ENCODE measurements around the gene KRTAP1-3.
"Not testable (repeated sequence)": the region's sequence is repeated elsewhere in the genome, so short reads cannot be mapped to it uniquely, and the experiment has no call there.

The KRTAP1-3 gene

DNA sequence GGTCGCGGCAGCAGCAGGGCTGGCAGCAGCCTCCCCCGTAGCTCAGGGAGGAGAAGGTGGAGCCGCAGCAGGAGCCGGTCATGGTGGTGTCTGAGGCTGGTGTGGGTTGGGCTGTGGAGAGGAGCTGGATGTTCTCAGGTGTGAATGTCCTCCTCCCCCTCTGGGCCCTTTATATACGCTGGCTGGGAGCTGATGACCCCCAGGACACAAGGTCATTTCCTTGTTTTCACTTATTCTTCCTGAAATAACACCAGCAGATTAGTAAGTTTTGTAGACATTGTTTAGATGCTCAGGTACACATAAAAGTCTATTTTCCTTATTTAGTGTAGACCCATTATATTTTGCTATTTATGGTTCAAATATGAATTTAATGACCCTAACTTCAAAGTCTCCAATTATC is 20.5 kb upstream of the KRTAP1-3 start, which contains the start of gene KRTAP2-2:
KRTAP2-2 (minus strand) TSS at position 101 of the 400 bp plus-strand sequence; CDS start at position 82, 19 bp downstream.
- H3K27ac ChIP-seq (ENCODE audit: low read depth, low read length); H3K27me3 ChIP-seq (ENCODE audit: control insufficient read depth in 5 of 5, insufficient read depth in 4 of 5, low read length in 5 of 5); H3K36me3 ChIP-seq (ENCODE audit: control insufficient read depth in 5 of 5, insufficient read depth in 5 of 5, low read length in 5 of 5); H3K9ac ChIP-seq (ENCODE audit: low read length in 5 of 5); H3K4me1 ChIP-seq (ENCODE audit: control insufficient read depth in 5 of 5, insufficient read depth in 5 of 5, low read length in 5 of 5); H3K4me3 ChIP-seq (ENCODE audit: low read depth in 1 of 5, low read length in 5 of 5); H3K9me3 ChIP-seq (ENCODE audit: control insufficient read depth in 5 of 5, low read length in 5 of 5): not testable (repeated sequence)

DNA sequence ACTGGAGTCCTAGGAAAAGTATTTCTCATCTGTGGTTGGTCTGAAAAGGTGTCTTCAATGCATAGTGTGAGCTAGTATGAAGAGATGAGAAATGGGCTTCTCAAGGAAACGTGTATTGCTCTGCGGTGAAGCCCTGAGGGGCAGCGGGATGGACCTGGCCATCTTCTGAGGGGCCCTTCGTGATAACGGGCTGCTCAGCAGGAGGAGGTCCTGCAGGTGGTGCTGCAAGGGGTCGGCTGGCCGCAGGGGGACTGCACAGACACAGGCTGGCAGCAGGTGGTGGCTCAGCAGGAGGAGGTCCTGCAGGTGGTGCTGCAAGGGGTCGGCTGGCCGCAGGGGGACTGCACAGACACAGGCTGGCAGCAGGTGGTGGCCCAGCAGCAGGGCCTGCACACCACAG is 19.9 kb upstream of the KRTAP1-3 start:
- not testable (repeated sequence) for H3K36me3 ChIP-seq (ENCODE audit: control insufficient read depth in 5 of 5, insufficient read depth in 5 of 5, low read length in 5 of 5); H3K9me3 ChIP-seq (ENCODE audit: control insufficient read depth in 5 of 5, low read length in 5 of 5); H3K27me3 ChIP-seq (ENCODE audit: control insufficient read depth in 5 of 5, insufficient read depth in 4 of 5, low read length in 5 of 5)

DNA sequence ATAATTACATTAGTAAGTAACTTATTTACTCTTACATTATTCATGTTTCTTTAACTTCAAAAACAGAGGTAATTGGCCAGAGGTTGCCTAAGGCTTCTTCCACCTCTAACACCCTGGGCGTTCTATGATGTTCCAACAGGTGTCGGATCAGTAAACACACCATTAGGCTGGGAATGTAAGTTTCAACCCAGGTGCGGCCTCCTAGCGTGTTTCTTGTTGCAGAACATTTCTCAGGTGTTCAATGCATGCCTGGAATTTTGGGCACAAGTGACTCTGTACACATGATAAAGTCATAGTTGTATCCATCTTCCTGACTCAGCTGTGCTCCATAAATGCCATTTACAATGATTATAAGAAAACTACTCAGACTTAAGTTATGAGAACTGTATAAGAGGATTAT is 19.4 kb upstream of the KRTAP1-3 start:
- H3K9ac ChIP-seq (ENCODE audit: low read length in 5 of 5): no peak overlapping the region
- H3K36me3 ChIP-seq (ENCODE audit: control insufficient read depth in 5 of 5, insufficient read depth in 5 of 5, low read length in 5 of 5): no peaks in the 10 kb centered on the region
- no peak overlapping the region for H3K27ac ChIP-seq (ENCODE audit: low read depth, low read length)
- H3K4me1 ChIP-seq (ENCODE audit: control insufficient read depth in 5 of 5, insufficient read depth in 5 of 5, low read length in 5 of 5): no peaks in the 10 kb centered on the region
- H3K4me3 ChIP-seq (ENCODE audit: low read depth in 1 of 5, low read length in 5 of 5): no peak overlapping the region
- H3K27me3 ChIP-seq (ENCODE audit: control insufficient read depth in 5 of 5, insufficient read depth in 4 of 5, low read length in 5 of 5): peaks cover 0 to 4% (median 2%) of the 10 kb centered on the region in 5 donors
- H3K9me3 ChIP-seq (ENCODE audit: control insufficient read depth in 5 of 5, low read length in 5 of 5): peaks cover 0 to 4% (median 3%) of the 10 kb centered on the region in 5 donors

More for the DNA sequence above, 19.9 kb upstream of the KRTAP1-3 start:
- H3K4me3 ChIP-seq (ENCODE audit: low read depth in 1 of 5, low read length in 5 of 5); H3K9ac ChIP-seq (ENCODE audit: low read length in 5 of 5); H3K27ac ChIP-seq (ENCODE audit: low read depth, low read length); H3K4me1 ChIP-seq (ENCODE audit: control insufficient read depth in 5 of 5, insufficient read depth in 5 of 5, low read length in 5 of 5): not testable (repeated sequence)

DNA sequence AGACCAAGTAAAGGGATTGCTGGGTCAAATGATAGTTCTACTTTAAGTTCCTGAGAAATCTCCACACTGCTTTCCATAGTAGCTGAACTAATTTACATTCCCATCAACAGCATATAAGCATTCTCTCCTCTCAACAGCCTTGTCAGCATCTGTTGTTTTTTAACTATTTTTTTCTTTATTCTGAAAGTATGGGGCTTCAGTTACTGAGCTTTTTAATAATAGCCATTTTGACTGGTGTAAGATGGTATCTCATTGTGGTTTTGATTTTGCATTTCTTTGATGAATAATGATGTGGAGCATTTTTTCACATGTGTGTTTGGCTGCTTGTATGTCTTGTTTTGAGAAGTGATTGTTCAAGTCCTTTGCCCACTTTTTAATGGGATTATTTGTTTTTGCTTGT is 17.9 kb upstream of the KRTAP1-3 start:
- Histone ChIP-seq H3K4me1 (ENCODE audit: control insufficient read depth in 5 of 5, insufficient read depth in 5 of 5, low read length in 5 of 5) (no peaks in the 10 kb centered on the region), H3K4me3 (ENCODE audit: low read depth in 1 of 5, low read length in 5 of 5) (no peak overlapping the region), H3K36me3 (ENCODE audit: control insufficient read depth in 5 of 5, insufficient read depth in 5 of 5, low read length in 5 of 5) (no peaks in the 10 kb centered on the region), H3K9ac (ENCODE audit: low read length in 5 of 5) (no peak overlapping the region), H3K27me3 (ENCODE audit: control insufficient read depth in 5 of 5, insufficient read depth in 4 of 5, low read length in 5 of 5) (peaks cover 0 to 9% (median 2%) of the 10 kb centered on the region in 5 donors), H3K27ac (ENCODE audit: low read depth, low read length) (no peak overlapping the region), H3K9me3 (ENCODE audit: control insufficient read depth in 5 of 5, low read length in 5 of 5) (peaks cover 0 to 3% (median 2%) of the 10 kb centered on the region in 5 donors)

DNA sequence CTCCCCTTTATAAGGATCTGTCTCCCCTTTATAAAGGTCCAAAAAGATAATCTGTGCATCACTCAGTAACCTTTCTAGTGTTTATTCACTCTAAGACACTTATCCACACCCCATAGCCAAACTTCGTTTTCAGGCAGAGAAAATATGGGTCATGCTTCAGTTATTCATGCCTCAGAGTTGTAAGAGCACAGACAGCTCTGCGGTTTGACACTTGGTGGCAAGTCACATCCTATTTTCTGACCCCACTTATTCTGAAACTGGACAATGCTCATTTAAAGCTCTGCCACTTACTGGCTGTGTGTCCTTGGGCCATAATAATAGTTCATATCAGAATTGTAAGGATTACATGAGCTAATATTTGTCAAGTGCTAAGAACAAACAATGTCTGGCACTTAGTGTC is 14.4 kb upstream of the KRTAP1-3 start:
- Histone ChIP-seq H3K4me3 (ENCODE audit: low read depth in 1 of 5, low read length in 5 of 5) (no peak overlapping the region), H3K27me3 (ENCODE audit: control insufficient read depth in 5 of 5, insufficient read depth in 4 of 5, low read length in 5 of 5) (peaks cover 0 to 10% (median 3%) of the 10 kb centered on the region in 5 donors), H3K36me3 (ENCODE audit: control insufficient read depth in 5 of 5, insufficient read depth in 5 of 5, low read length in 5 of 5) (no peaks in the 10 kb centered on the region), H3K9me3 (ENCODE audit: control insufficient read depth in 5 of 5, low read length in 5 of 5) (no peaks in the 10 kb centered on the region), H3K4me1 (ENCODE audit: control insufficient read depth in 5 of 5, insufficient read depth in 5 of 5, low read length in 5 of 5) (no peaks in the 10 kb centered on the region), H3K27ac (ENCODE audit: low read depth, low read length) (no peak overlapping the region), H3K9ac (ENCODE audit: low read length in 5 of 5) (no peak overlapping the region)

DNA sequence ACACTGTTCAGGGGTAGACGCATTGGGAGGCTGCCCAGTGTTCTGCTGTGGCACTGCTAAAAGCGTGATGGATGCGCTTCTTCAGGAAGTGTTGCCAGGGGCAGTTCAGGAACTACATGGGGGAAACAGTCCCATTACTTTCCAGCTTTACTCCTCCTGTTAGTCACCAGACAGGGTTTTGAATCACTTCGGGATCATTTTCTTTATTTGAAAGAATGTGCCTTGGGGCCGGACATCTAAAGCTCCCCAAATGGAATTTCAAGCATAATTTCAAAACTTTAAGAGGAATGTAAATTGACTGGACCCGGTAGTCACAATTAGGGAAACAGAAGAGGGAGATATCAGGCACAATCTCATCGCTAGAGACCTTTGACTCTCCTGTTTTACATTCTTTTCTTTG is 13.8 kb upstream of the KRTAP1-3 start:
- Histone ChIP-seq H3K9ac (ENCODE audit: low read length in 5 of 5) (no peak overlapping the region), H3K9me3 (ENCODE audit: control insufficient read depth in 5 of 5, low read length in 5 of 5) (peaks cover 0 to under 1% (median 0%) of the 10 kb centered on the region in 5 donors), H3K4me3 (ENCODE audit: low read depth in 1 of 5, low read length in 5 of 5) (no peak overlapping the region), H3K36me3 (ENCODE audit: control insufficient read depth in 5 of 5, insufficient read depth in 5 of 5, low read length in 5 of 5) (no peaks in the 10 kb centered on the region), H3K4me1 (ENCODE audit: control insufficient read depth in 5 of 5, insufficient read depth in 5 of 5, low read length in 5 of 5) (no peaks in the 10 kb centered on the region), H3K27ac (ENCODE audit: low read depth, low read length) (no peak overlapping the region), H3K27me3 (ENCODE audit: control insufficient read depth in 5 of 5, insufficient read depth in 4 of 5, low read length in 5 of 5) (peaks cover 0 to 10% (median 3%) of the 10 kb centered on the region in 5 donors)

DNA sequence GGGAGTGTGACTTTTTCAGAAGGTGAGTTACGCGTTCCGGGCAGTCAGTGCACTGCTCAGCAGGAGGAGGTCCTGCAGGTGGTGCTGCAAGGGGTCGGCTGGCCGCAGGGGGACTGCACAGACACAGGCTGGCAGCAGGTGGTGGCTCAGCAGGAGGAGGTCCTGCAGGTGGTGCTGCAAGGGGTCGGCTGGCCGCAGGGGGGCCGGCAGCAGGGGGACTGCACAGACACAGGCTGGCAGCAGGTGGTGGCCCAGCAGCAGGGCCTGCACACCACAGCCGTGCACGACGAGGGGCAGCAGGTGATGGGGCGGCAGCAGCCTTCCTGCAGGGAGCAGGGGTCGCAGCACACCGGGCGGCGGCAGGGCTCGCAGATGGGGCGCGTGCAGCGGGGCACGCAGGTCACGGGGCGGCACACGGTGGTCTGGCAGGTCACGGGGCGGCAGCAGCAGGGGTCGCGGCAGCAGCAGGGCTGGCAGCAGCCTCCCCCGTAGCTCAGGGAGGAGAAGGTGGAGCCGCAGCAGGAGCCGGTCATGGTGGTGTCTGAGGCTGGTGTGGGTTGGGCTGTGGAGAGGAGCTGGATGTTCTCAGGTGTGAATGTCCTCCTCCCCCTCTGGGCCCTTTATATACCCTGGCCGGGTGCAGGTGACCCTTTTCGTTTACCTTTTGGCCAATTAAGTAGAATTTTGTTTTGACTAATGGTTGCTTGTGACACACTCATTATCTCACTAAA is 12.2 kb upstream of the KRTAP1-3 start, which contains the start of gene KRTAP2-1:
KRTAP2-1 (minus strand) TSS at position 582 of the 731 bp plus-strand sequence; CDS start at position 533, 49 bp downstream.
- not testable (repeated sequence) for H3K9ac ChIP-seq (ENCODE audit: low read length in 5 of 5); H3K4me3 ChIP-seq (ENCODE audit: low read depth in 1 of 5, low read length in 5 of 5); H3K27me3 ChIP-seq (ENCODE audit: control insufficient read depth in 5 of 5, insufficient read depth in 4 of 5, low read length in 5 of 5); H3K27ac ChIP-seq (ENCODE audit: low read depth, low read length); H3K36me3 ChIP-seq (ENCODE audit: control insufficient read depth in 5 of 5, insufficient read depth in 5 of 5, low read length in 5 of 5); H3K4me1 ChIP-seq (ENCODE audit: control insufficient read depth in 5 of 5, insufficient read depth in 5 of 5, low read length in 5 of 5); H3K9me3 ChIP-seq (ENCODE audit: control insufficient read depth in 5 of 5, low read length in 5 of 5)

DNA sequence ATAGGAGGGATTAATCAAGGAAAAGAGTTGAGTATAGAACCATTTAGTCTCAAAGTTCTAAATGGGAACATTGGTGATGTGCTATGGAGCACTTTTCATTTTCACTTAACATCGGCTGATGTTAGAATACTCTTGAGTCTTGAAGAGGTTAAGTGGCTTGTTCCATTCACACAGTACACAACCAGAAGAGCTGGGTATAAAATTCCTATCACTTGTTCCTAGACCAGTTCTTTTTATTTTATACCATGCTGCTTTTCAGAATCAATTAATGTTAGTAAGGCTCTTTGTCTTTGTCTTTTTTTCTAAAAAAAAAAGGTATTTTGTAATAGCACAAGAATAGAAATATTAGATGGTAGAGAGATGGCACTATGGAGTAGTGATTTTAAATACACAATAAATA is 8.3 kb upstream of the KRTAP1-3 start:
- H3K4me1 ChIP-seq (ENCODE audit: control insufficient read depth in 5 of 5, insufficient read depth in 5 of 5, low read length in 5 of 5): no peaks in the 10 kb centered on the region
- no peak overlapping the region for H3K9ac ChIP-seq (ENCODE audit: low read length in 5 of 5)
- peaks cover 0 to 5% (median 0%) of the 10 kb centered on the region in 5 donors for H3K27me3 ChIP-seq (ENCODE audit: control insufficient read depth in 5 of 5, insufficient read depth in 4 of 5, low read length in 5 of 5)
- H3K36me3 ChIP-seq (ENCODE audit: control insufficient read depth in 5 of 5, insufficient read depth in 5 of 5, low read length in 5 of 5): no peaks in the 10 kb centered on the region
- peaks cover 0 to 2% (median 0%) of the 10 kb centered on the region in 5 donors for H3K9me3 ChIP-seq (ENCODE audit: control insufficient read depth in 5 of 5, low read length in 5 of 5)
- H3K4me3 ChIP-seq (ENCODE audit: low read depth in 1 of 5, low read length in 5 of 5): no peak overlapping the region
- H3K27ac ChIP-seq (ENCODE audit: low read depth, low read length): no peak overlapping the region

DNA sequence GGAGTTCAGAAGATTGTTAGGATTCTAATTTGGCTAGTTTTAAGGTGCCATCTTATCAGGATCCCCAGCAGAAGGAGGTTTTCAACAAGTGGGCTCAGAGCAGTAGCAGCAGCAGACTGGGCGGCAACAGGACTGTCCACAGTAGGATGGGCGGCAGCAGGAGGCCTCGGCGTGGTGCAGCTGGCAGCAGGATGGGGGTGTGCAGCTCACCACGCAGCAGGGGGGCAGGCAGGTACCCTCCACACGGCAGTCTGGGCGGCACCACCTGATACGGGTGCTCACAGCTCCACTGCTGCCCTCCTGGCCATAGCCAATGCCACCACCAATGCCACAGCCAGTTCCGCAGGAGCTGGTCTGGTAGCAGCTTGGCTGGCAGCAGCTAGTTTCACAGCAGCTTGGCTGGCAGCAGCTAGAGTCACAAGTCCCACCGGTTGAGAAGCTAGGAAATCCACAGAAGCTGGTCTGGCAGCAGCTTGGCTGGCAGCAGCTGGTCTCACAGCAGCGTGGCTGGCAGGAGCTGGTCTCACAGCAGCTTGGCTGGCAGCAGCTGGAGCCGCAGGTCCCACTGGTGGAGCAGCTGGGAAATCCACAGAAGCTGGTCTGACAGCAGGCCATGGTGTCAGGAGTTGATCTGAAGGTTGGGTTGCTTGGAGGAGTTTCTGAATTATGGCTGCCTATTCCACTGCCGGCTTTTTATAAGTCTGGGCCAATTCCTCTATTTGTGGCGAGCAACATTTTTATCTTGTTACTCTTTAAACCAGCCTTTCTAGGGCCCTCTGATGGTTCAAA is 6.3 kb upstream of the KRTAP1-3 start, which contains the start of gene KRTAP1-1:
KRTAP1-1 (minus strand) TSS at position 668 of the 789 bp plus-strand sequence; CDS start at position 615, 53 bp downstream.
- not testable (repeated sequence) for H3K27ac ChIP-seq (ENCODE audit: low read depth, low read length); H3K4me1 ChIP-seq (ENCODE audit: control insufficient read depth in 5 of 5, insufficient read depth in 5 of 5, low read length in 5 of 5)

DNA sequence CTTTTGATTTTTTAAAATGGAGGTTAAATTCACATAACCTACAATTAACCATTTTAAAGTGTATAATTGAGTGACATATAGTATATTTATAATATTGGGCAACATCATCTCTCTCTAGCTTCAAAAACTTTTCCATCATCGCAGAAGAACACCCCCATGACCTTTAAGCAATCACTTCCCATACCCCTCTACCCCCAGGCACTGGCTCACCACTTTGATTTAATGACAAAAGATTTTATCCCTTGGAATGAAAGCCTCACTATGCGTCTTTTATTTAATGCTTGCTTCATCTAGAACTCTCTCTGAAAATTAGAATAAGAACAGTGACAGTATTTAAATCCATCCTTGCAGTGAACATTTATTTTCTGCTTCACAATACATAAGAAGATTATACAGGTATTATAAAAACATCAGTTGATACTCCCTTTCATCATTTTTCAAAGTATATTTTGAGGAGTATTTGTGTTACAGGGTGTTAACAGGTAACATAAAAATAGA is 3.2 kb upstream of the KRTAP1-3 start:
- Histone ChIP-seq H3K4me3 (ENCODE audit: low read depth in 1 of 5, low read length in 5 of 5) (no peak overlapping the region), H3K36me3 (ENCODE audit: control insufficient read depth in 5 of 5, insufficient read depth in 5 of 5, low read length in 5 of 5) (no peaks in the 10 kb centered on the region), H3K9ac (ENCODE audit: low read length in 5 of 5) (no peak overlapping the region), H3K9me3 (ENCODE audit: control insufficient read depth in 5 of 5, low read length in 5 of 5) (no peaks in the 10 kb centered on the region), H3K27me3 (ENCODE audit: control insufficient read depth in 5 of 5, insufficient read depth in 4 of 5, low read length in 5 of 5) (peaks cover 0 to 3% (median 0%) of the 10 kb centered on the region in 5 donors), H3K4me1 (ENCODE audit: control insufficient read depth in 5 of 5, insufficient read depth in 5 of 5, low read length in 5 of 5) (no peaks in the 10 kb centered on the region), H3K27ac (ENCODE audit: low read depth, low read length) (no peak overlapping the region)

More for the DNA sequence above, 6.3 kb upstream of the KRTAP1-3 start, which contains the start of gene KRTAP1-1:
- not testable (repeated sequence) for H3K9me3 ChIP-seq (ENCODE audit: control insufficient read depth in 5 of 5, low read length in 5 of 5); H3K9ac ChIP-seq (ENCODE audit: low read length in 5 of 5); H3K36me3 ChIP-seq (ENCODE audit: control insufficient read depth in 5 of 5, insufficient read depth in 5 of 5, low read length in 5 of 5); H3K27me3 ChIP-seq (ENCODE audit: control insufficient read depth in 5 of 5, insufficient read depth in 4 of 5, low read length in 5 of 5); H3K4me3 ChIP-seq (ENCODE audit: low read depth in 1 of 5, low read length in 5 of 5)
